KMS-11 (cell line): Measurements from ENCODE around the gene RALGAPA2.
A peak's percentile ranks its signal among the peaks of the same experiment; 100 is the strongest.

Experiments used
- H2AFZ ChIP-seq: fragments of 200-600 bp; sonication (generic); 2 replicates; pipeline ENCODE4 v1.6.1; 2016; ENCODE audit warnings: antibody characterized with exemption, mixed run types, low read depth
- H3K27ac ChIP-seq: fragments of 200-600 bp; sonication (generic); 2 replicates; pipeline ENCODE4 v1.6.1; 2016; ENCODE audit warnings: mild to moderate bottlenecking, mixed run types
- H3K27me3 ChIP-seq: fragments of 200-600 bp; sonication (generic); 2 replicates; pipeline ENCODE4 v1.6.1; 2017; ENCODE audit warnings: mild to moderate bottlenecking, low read depth, mixed run types, moderate library complexity; ENCODE audit not compliant: insufficient read depth
- H3K36me3 ChIP-seq: fragments of 200-600 bp; sonication (generic); 2 replicates; pipeline ENCODE4 v1.6.1; 2017; ENCODE audit warnings: mild to moderate bottlenecking, mixed run types; ENCODE audit not compliant: insufficient read depth
- H3K4me1 ChIP-seq: fragments of 200-600 bp; sonication (generic); 2 replicates; pipeline ENCODE4 v1.6.1; 2016; ENCODE audit warnings: mild to moderate bottlenecking, low read depth, mixed run types; ENCODE audit not compliant: poor library complexity, severe bottlenecking
- H3K4me2 ChIP-seq: fragments of 200-600 bp; sonication (generic); 2 replicates; pipeline ENCODE4 v1.7.0; 2016; ENCODE audit warnings: mild to moderate bottlenecking, mixed run types
- H3K4me3 ChIP-seq: fragments of 200-600 bp; sonication (generic); IDR thresholded peaks from 2 replicates; pipeline ENCODE4 v1.6.1; 2017; ENCODE audit warnings: low read depth, low read length, mixed read lengths; ENCODE audit not compliant: insufficient read depth
- H3K79me2 ChIP-seq: fragments of 200-600 bp; sonication (generic); 2 replicates; pipeline ENCODE4 v1.6.1; 2016; ENCODE audit warnings: low read depth, mixed run types; ENCODE audit not compliant: insufficient read depth
- H3K9ac ChIP-seq: fragments of 200-600 bp; sonication (generic); 2 replicates; pipeline ENCODE4 v1.6.1; 2016; ENCODE audit warnings: mild to moderate bottlenecking, mixed run types
- H4K20me1 ChIP-seq: fragments of 200-600 bp; sonication (generic); 2 replicates; pipeline ENCODE4 v1.6.1; 2016; ENCODE audit warnings: mild to moderate bottlenecking, mixed run types; ENCODE audit not compliant: insufficient read depth
- TF ChIP-seq, protein P1 (sequence below): fragments of 200-600 bp; sonication (generic); conservative IDR thresholded peaks from 2 replicates; pipeline ENCODE4 v1.6.1; 2017; ENCODE audit warnings: low read depth, mild to moderate bottlenecking, antibody characterized with exemption, low read length, moderate library complexity, mixed read lengths

The RALGAPA2 gene

DNA sequence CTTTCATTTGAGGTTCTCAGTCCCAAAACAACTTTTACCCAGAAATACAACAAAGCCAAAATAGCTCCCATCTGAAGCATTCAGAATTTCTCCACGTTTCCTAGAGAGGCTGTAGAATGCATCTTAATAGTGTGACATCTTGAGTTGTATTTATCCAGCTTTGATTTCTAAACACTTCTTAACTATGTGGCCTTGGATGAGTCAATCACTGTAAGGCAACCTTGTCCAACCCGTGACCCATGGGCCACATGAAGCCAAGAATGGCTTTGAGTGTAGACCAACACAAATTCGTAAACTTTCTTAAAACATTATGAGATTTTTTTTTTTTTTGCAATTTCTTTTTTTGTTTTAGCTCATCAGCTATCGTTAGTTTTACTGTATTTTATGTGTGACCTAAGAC lies 108.1 kb downstream of the RALGAPA2 start:
- TF ChIP-seq, protein P1, sequence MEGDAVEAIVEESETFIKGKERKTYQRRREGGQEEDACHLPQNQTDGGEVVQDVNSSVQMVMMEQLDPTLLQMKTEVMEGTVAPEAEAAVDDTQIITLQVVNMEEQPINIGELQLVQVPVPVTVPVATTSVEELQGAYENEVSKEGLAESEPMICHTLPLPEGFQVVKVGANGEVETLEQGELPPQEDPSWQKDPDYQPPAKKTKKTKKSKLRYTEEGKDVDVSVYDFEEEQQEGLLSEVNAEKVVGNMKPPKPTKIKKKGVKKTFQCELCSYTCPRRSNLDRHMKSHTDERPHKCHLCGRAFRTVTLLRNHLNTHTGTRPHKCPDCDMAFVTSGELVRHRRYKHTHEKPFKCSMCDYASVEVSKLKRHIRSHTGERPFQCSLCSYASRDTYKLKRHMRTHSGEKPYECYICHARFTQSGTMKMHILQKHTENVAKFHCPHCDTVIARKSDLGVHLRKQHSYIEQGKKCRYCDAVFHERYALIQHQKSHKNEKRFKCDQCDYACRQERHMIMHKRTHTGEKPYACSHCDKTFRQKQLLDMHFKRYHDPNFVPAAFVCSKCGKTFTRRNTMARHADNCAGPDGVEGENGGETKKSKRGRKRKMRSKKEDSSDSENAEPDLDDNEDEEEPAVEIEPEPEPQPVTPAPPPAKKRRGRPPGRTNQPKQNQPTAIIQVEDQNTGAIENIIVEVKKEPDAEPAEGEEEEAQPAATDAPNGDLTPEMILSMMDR: no peak
- H3K79me2 ChIP-seq: no peaks in the 10 kb centered on the region
- no peak overlapping the region for H3K4me3 ChIP-seq
- no peaks in the 10 kb centered on the region for H3K36me3 ChIP-seq
- no peaks in the 10 kb centered on the region for H3K4me1 ChIP-seq
- H4K20me1 ChIP-seq: no peaks in the 10 kb centered on the region
- H3K4me2 ChIP-seq: no peak overlapping the region
- H3K27me3 ChIP-seq: no peaks in the 10 kb centered on the region
- no peak overlapping the region for H3K9ac ChIP-seq
- no peak overlapping the region for H2AFZ ChIP-seq
- no peak overlapping the region for H3K27ac ChIP-seq

DNA sequence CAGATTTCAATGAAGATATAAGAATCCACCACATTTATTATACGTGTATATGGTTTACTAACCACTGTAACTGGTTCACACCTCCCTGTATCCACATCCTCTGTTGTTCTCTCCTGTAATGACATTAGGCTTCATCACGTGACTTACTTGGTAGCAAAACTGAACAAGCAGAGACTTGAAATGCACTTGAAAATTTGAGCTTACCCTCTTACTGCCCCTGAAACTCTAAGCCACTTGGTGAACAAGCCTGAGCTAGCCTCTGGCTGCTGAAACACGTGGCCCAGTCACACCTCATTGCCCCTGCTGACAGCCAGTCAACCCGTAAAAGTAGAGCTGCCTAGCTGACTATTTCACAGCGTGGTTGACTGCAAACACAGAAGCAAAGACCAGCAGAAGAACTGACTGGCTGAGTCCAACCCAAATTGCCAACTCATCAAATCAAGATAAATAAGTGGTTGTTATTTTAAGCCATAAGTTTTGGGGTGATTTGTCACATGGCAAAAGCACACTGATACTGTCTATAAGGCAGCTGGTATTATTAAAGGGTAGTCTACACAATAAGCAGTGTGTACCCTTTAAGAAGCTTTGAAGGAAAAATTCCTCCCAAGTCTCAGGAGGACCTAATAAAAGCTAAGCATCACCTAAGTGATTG lies 109.0 kb downstream of the RALGAPA2 start:
- H4K20me1 ChIP-seq: no peaks in the 10 kb centered on the region
- no peaks in the 10 kb centered on the region for H3K27me3 ChIP-seq
- no peaks in the 10 kb centered on the region for H3K4me1 ChIP-seq
- H3K9ac ChIP-seq: no peak overlapping the region
- no peak overlapping the region for H3K27ac ChIP-seq
- no peak overlapping the region for H3K4me2 ChIP-seq
- no peaks in the 10 kb centered on the region for H3K36me3 ChIP-seq
- H3K4me3 ChIP-seq: no peak overlapping the region
- no peaks in the 10 kb centered on the region for H3K79me2 ChIP-seq
- TF ChIP-seq, protein P1: no peak
- H2AFZ ChIP-seq: no peak overlapping the region

DNA sequence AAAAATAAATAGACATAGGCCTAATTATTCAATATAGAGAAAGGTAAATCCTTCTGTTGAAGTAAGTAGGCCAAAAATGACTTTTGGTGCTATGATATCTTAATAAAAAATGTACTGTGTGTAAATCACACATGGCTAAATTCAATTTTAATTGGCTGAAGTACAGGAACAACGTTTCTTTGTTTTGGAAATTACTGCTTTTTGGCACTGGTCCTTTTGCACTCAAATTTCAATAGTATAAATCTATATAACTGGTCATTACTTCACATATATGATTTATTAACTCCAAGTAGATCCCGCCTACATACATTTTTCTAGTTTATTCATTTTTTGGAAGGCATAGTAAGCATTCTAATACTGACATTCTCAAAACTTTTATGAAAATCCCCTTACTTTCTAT lies 114.5 kb downstream of the RALGAPA2 start:
- Histone ChIP-seq H4K20me1 (no peaks in the 10 kb centered on the region), H3K27me3 (no peaks in the 10 kb centered on the region), H3K36me3 (no peaks in the 10 kb centered on the region), H3K4me3 (no peak overlapping the region), H3K79me2 (no peaks in the 10 kb centered on the region), H3K27ac (no peak overlapping the region), H2AFZ (no peak overlapping the region), H3K4me2 (no peak overlapping the region), H3K4me1 (no peaks in the 10 kb centered on the region), H3K9ac (no peak overlapping the region)
- TF ChIP-seq, protein P1: no peak

DNA sequence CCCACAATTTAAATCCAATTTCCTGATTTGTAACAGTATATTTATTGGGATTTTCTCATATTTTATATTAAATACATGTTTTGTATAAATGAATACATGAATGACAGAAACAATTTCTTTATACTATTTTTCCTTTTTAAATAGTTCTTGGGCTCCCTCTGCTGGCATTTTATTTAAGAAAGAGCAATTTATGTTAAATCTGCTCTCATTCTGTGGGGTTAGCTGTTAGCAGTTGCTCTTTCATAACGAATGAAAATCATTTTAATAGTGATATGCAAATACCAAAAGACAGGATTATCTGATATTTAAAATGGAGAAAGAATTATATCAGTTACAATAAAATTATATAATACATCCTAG lies 118.3 kb downstream of the RALGAPA2 start:
- no peaks in the 10 kb centered on the region for H3K27me3 ChIP-seq
- TF ChIP-seq, protein P1: 0 out of 2 replicates have a peak, but pooled peaks have one; percentile 16
- H3K4me1 ChIP-seq: no peaks in the 10 kb centered on the region
- H3K9ac ChIP-seq: no peak overlapping the region
- H3K4me3 ChIP-seq: no peak overlapping the region
- H3K36me3 ChIP-seq: no peaks in the 10 kb centered on the region
- no peaks in the 10 kb centered on the region for H4K20me1 ChIP-seq
- no peak overlapping the region for H3K27ac ChIP-seq
- no peaks in the 10 kb centered on the region for H3K79me2 ChIP-seq
- H2AFZ ChIP-seq: no peak overlapping the region
- H3K4me2 ChIP-seq: no peak overlapping the region
